Skeletal muscle satellite cell (primary cell): ENCODE measurements around the gene MTMR6. TPM values are rescaled to one million over a fixed set of nuclear protein-coding genes. Genes with fewer than 3 reads are reported as not detected.
A peak's percentile ranks its signal among the peaks of the same experiment; 100 is the strongest.
"Not testable (repeated sequence)": the region's sequence is repeated elsewhere in the genome, so short reads cannot be mapped to it uniquely, and the experiment has no call there.

ENCODE experiments used
- H3K27me3 ChIP-seq: 2 replicates; pipeline ENCODE4 v1.7.0; 2013; ENCODE audit warnings: low read length; ENCODE audit not compliant: control insufficient read depth, insufficient read depth
- H3K36me3 ChIP-seq: 2 replicates; pipeline ENCODE4 v1.7.0; 2013; ENCODE audit warnings: mild to moderate bottlenecking, control low read depth, low read length; ENCODE audit not compliant: insufficient read depth
- H3K4me1 ChIP-seq: 2 replicates; pipeline ENCODE4 v1.7.0; 2013; ENCODE audit warnings: low read length; ENCODE audit not compliant: control insufficient read depth, insufficient read depth
- H3K4me2 ChIP-seq: 2 replicates; pipeline ENCODE4 v1.7.0; 2013; ENCODE audit warnings: mild to moderate bottlenecking, low read length
- H3K4me3 ChIP-seq: 2 replicates; pipeline ENCODE4 v1.7.0; 2013; ENCODE audit warnings: low read length
- H3K9ac ChIP-seq: 2 replicates; pipeline ENCODE4 v1.7.0; 2013; ENCODE audit warnings: mild to moderate bottlenecking, low read depth, low read length, moderate library complexity
- H3K9me3 ChIP-seq: replicated peaks from 2 replicates; pipeline ENCODE4 v1.7.0; 2013; ENCODE audit warnings: mild to moderate bottlenecking, control low read depth, low read length
- total RNA-seq: library from RNA; depleted of rRNA; stranded (reverse); fragments of >200 nt; gene quantifications from 2 replicates; pipeline ENCODE4 v1.2.3, GENCODE V29; 2012; rRNA removed

The MTMR6 gene
- 20.5 and 22.7 TPM in 2 replicates for total RNA-seq

DNA sequence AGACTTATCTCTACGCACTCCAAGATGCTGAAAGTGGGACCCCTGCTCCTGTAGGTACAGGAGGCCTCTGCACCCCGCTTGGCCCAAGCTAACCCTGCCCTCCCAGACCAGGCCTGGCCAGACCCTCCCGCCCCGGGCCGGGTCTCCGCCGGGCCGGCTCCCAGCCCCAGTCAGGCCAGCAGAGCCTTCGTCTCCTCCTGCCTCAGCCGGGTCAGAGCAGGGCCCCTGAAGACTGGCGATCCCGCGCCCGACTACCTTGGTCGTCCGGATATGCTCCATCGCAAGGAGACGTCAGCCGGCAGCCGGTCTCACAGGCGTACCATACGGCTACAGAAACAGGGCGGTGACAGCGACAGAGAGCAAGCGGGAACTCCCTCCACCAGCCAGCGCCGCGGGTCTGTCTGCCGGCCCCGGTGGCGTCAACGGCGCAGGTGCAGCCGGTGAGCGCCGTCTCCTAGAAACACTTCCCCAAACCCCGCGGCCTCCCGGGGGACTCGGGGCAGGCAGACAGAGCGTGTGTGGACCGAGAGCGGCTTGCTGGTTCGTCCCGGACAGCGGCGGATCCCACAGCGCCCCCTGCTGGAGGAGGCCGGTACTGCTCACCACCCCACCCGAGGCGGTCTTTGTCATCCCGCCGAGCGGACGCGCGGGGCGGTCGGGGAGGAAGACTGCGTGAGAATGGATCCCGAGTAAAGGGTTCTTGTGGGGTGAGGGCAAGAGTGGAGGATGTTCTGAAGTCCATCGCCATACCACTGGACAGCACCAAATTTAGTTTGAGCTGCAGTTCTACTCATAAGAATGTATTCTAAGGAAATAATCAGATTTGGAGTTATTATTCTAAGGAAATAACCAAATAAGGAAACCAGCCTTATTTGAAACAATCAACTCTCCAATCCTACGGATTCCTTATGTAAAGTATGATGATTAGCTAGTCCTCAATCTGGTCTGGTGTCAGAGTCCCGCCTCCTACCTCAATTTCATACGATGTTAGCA, at the start of gene MTMR6:
Gene MTMR6, minus strand, starts transcription at position 520 of the 993 bp plus-strand sequence. Its CDS starts 241 bp downstream, at position 279.
- Histone ChIP-seq H3K27me3 (peaks cover 7% of the 10 kb centered on the region), H3K9me3 (no peaks in the 10 kb centered on the region), H3K36me3 (peaks cover under 1% of the 10 kb centered on the region), H3K4me1 (peaks cover 16% of the 10 kb centered on the region), H3K4me3 (peak within 1 kb of the TSS; percentile 85), H3K9ac (peak within 1 kb of the TSS; percentile 94), H3K4me2 (peak within 1 kb of the TSS; percentile 85)

DNA sequence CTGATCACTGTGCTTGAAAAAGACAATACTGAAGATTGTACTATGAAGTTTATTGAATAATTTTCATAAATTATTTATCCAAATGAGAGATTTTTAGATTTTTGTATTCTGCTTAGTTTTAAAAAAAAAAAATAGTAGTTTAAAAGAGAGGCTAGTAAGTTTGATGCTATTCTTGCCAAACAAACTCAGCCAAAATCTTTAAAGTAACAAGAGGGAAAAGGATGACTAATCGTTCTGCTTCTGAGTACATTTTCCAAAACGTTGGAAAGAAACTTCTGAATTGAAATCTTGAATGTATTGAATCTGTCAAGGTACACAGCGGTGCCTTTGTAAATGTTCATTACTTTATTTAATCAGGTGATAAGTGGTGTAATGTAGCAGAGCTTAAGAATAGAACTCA, 48.6 kb upstream of the MTMR6 start:
- Histone ChIP-seq H3K4me3 (no peak overlapping the region), H3K4me2 (no peak overlapping the region), H3K36me3 (peaks cover 63% of the 10 kb centered on the region), H3K27me3 (no peaks in the 10 kb centered on the region), H3K9me3 (no peaks in the 10 kb centered on the region), H3K4me1 (peaks cover 7% of the 10 kb centered on the region), H3K9ac (no peak overlapping the region)

DNA sequence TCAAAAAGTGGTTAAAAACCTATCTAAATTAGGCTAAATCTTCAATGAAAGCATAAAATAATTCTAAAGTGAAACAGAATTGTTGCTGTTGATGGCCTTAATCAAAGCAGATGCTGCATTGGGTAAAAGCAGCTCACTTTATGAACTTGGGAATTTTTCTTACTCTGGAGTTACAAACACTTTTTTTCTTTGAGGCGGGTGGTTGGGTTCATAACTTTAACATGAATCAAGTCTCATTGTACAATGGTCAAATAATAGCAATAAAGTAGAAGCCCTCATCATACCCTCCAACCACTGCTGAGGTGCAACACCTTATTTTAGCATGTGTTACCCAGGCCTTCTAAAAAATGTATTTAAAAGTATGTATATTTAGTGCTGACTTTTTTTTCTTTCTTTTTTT, 43.3 kb upstream of the MTMR6 start:
- Histone ChIP-seq H3K9ac (no peak overlapping the region), H3K27me3 (no peaks in the 10 kb centered on the region), H3K4me1 (peaks cover 1% of the 10 kb centered on the region), H3K4me2 (no peak overlapping the region), H3K4me3 (no peak overlapping the region), H3K36me3 (peaks cover 80% of the 10 kb centered on the region), H3K9me3 (no peaks in the 10 kb centered on the region)

DNA sequence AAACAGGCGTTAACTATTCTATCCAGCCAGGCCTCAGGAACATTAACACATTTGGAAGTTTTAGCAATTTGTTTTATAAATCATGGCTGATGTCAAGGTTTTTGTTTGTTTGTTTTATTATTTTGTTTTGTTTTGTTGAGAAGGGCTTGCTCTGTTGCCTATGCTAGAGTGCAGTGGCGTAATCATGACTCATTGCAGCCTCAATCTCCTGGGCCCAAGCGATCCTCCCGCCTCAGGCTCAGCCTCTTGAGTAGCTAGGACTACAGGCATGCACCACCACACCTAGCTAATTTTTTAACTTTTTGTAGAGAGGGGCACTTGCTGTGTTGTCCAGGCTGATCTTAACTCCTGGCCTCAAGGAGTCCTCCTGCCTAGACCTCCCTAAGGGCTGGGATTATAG, 42.4 kb upstream of the MTMR6 start:
- Histone ChIP-seq H3K36me3 (peaks cover 82% of the 10 kb centered on the region), H3K4me3 (no peak overlapping the region)

DNA sequence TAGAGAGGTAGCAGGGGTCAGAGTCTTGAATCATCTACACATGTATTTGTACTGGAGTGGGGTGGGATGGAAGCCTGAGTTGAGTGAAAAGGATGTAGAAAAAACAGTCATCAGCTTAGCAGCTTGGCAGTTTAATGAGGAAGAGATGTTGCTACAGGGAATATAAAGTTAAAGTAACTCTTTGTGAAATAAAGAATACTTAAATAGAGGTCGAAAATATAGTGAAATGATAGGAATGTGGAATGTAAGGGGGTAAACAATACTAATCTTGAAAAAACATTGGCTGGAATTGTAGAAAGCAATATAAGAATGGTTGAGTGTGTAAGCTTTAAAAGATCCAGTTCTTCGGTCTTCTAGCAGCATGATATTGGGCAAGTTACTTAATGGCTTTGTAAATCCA, 36.8 kb upstream of the MTMR6 start:
- Histone ChIP-seq H3K36me3 (peaks cover 70% of the 10 kb centered on the region), H3K9ac (no peak overlapping the region), H3K27me3 (no peaks in the 10 kb centered on the region), H3K9me3 (no peaks in the 10 kb centered on the region), H3K4me1 (peaks cover 2% of the 10 kb centered on the region), H3K4me2 (no peak overlapping the region), H3K4me3 (no peak overlapping the region)

More for the DNA sequence above, 42.4 kb upstream of the MTMR6 start:
- H3K9ac ChIP-seq, result no peak overlapping the region
- H3K4me2 ChIP-seq, result no peak overlapping the region
- no peaks in the 10 kb centered on the region for H3K27me3 ChIP-seq
- H3K4me1 ChIP-seq, result no peaks in the 10 kb centered on the region
- H3K9me3 ChIP-seq, result no peaks in the 10 kb centered on the region

DNA sequence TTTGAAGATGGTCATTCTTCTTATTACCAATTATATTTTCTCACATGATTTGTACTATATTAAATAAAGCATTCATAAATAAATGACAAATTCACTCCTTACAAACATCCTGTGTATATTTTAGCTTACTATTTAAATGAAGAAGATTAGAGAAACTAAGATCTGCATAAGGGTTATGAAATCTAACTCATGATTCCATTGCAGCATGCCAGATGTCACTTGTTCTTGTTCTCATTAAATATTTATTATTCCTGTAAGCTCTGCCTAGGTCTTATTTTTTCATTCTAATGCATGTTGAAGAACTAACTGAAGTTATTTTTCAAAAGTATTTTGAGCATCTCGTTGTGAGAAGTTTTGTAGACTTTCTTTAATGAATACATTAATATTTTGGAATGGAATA, 32.5 kb upstream of the MTMR6 start:
- H3K27me3 ChIP-seq, result no peaks in the 10 kb centered on the region
- H3K4me1 ChIP-seq, result peaks cover 12% of the 10 kb centered on the region
- no peak overlapping the region for H3K4me3 ChIP-seq
- no peak overlapping the region for H3K4me2 ChIP-seq
- peaks cover 58% of the 10 kb centered on the region for H3K36me3 ChIP-seq
- no peaks in the 10 kb centered on the region for H3K9me3 ChIP-seq
- no peak overlapping the region for H3K9ac ChIP-seq

DNA sequence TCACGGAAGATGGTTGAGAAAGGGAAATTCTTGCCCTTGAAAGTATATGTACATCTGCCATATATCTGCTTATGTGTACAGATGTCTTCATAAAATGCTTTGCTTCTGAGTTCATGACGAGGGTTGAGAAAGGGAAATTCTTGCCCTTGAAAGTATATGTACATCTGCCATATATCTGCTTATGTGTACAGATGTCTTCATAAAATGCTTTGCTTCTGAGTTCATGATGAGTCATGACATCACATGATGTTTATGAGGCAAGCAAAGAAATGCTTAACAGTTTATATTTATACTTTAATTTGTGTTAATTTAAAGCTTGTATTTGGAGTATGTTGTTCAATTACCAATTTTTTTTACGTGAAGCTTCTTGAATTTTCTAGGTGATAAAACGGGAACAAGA, 31.7 kb upstream of the MTMR6 start:
- peaks cover 50% of the 10 kb centered on the region for H3K36me3 ChIP-seq
- H3K9ac ChIP-seq, H3K4me3 ChIP-seq, H3K27me3 ChIP-seq, H3K9me3 ChIP-seq: not testable (repeated sequence)
- peak overlapping the region; percentile 54 for H3K4me2 ChIP-seq
- H3K4me1 ChIP-seq, result peaks cover 12% of the 10 kb centered on the region

DNA sequence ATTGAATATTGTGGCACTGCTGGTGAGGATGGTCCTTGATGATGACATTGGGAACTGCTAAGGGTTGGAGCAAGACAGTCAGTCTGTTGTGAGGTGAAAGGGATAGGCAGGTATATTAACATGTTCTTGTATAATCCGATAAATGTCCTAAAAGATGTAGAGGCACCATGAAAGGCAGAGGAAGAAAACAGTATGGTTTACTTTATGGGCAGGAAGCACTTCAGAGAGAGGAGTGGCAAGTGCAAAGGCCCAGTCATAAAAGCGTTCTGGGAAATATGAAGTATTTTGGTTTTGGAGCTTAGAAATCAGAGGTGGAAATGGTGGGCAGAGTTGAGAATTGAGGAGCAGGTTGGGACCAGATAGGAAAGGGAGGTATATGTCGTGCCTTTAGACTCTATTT, 23.6 kb upstream of the MTMR6 start:
- no peak overlapping the region for H3K9ac ChIP-seq
- no peak overlapping the region for H3K4me3 ChIP-seq
- no peak overlapping the region for H3K4me2 ChIP-seq
- no peaks in the 10 kb centered on the region for H3K9me3 ChIP-seq
- H3K27me3 ChIP-seq, result no peaks in the 10 kb centered on the region
- peaks cover 58% of the 10 kb centered on the region for H3K36me3 ChIP-seq
- no peaks in the 10 kb centered on the region for H3K4me1 ChIP-seq

DNA sequence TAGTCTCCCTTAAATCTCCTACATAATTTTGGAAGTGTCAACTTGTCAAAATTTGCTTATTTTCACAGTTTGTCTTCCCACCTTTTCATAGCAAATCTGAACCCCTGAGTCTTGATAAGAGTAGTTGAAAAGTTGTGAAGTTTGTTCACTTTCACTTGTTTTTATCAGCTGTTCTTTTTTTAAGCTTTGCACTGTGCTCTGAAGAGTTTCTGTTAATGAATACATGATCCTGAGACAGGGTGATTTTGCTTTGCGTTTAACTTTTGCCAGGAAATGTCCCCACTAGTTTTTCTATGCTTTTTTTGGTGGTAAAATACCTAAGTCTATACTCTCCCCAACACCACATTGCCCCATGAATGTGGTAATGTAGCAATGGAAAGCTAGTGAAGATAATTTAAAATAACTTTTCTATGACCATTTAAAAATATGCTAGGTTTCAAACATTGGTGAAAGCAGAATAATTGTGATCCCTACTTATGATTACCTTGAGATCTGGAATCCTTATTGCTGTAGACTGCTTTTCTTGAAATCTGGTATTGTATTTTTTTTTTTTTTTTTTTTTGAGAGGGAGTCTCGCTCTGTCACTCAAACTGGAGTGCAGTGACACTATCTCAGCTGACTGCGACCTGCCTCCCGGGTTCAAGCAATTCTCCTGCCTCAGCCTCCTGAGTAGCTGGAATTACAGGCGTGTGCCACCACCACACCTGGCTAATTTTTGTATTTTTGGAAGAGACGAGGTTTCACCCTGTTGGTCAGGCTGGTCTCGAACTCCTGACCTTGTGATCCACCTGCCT, 19.6 kb upstream of the MTMR6 start:
- Histone ChIP-seq H3K9ac (no peak overlapping the region), H3K9me3 (no peaks in the 10 kb centered on the region), H3K4me3 (no peak overlapping the region), H3K4me2 (no peak overlapping the region), H3K36me3 (peaks cover 51% of the 10 kb centered on the region), H3K4me1 (peaks cover 8% of the 10 kb centered on the region), H3K27me3 (no peaks in the 10 kb centered on the region)

DNA sequence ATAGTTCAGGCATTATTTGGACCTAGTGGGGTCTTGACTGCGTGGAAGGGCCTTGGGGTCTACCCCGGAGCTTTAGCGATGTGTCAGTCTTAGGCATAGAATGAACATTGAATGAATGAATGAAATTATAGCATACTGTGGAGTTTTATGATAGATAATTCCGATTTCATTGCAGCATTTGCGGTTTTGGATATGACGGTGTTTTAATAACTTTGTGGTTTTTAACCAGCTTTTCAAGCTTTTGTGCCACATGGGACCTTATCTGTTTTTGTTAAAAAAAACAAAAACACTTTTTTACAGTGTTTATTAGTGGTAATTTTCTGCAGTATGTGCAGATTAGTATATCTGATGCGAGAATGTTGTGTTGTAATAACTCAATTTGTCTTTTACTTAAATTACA, 14.8 kb upstream of the MTMR6 start:
- Histone ChIP-seq H3K4me1 (peaks cover 14% of the 10 kb centered on the region), H3K9ac (peak overlapping the region; percentile 90), H3K27me3 (peaks cover under 1% of the 10 kb centered on the region), H3K9me3 (no peaks in the 10 kb centered on the region), H3K4me3 (peak overlapping the region; percentile 81), H3K36me3 (peaks cover 21% of the 10 kb centered on the region), H3K4me2 (peak overlapping the region; percentile 75)

DNA sequence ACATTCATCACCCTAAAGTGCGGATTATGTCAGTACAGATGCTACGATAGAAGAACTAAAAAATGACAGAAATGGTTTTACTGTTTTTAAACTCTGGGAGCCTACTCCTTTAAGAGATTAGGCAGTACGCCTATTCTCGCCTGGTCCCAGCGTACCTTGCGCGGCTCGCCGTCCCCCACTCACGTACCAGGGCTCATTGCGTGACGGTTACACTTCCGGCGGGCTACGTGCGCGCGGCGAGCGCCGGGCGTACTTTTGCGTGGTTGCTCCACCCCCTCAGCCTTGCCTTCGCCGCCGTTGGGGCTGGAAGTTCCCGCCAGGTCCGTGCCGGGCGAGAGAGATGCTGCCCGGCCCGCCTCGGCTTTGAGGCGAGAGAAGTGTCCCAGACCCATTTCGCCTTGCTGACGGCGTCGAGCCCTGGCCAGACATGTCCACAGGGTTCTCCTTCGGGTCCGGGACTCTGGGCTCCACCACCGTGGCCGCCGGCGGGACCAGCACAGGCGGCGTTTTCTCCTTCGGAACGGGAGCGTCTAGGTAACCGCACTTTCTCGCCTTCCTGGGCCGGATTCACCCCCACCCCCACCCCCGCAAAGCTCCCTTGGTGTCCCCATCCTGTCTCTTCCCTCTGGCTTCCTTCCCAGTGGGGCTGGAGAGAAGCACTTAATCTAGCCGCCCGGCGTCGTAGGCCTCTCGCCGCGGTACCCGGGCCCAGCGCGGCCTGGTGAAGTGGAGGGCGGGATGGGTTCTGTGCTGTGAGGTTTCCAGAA, 14.2 kb upstream of the MTMR6 start, which contains the start of gene NUP58:
Gene NUP58, plus strand, starts transcription at position 279 of the 767 bp plus-strand sequence. Its CDS starts 149 bp downstream, at position 428.
- peak within 1 kb of the TSS; percentile 81 for H3K4me3 ChIP-seq
- H3K36me3 ChIP-seq, result peaks cover 18% of the 10 kb centered on the region
- H3K9me3 ChIP-seq, result no peaks in the 10 kb centered on the region
- H3K27me3 ChIP-seq, result peaks cover 6% of the 10 kb centered on the region
- H3K9ac ChIP-seq, result peak within 1 kb of the TSS; percentile 90
- peaks cover 14% of the 10 kb centered on the region for H3K4me1 ChIP-seq
- H3K4me2 ChIP-seq, result peak within 1 kb of the TSS; percentile 75
